ACC112 (cell line): ENCODE measurements around the gene NTPCR.

Experiments
- H2AFZ ChIP-seq: fragments of 200-600 bp; sonication (generic); one replicate; pipeline ENCODE4 v1.6.0; 2017; ENCODE audit warnings: antibody characterized with exemption, low read length; ENCODE audit not compliant: unreplicated experiment
- H3K27ac ChIP-seq: fragments of 200-600 bp; sonication (generic); 2 replicates; pipeline ENCODE4 v1.5.1; 2014; ENCODE audit warnings: low read depth, mild to moderate bottlenecking, antibody characterized with exemption, low read length, moderate library complexity
- H3K27me3 ChIP-seq: fragments of 200-600 bp; sonication (generic); 2 replicates; pipeline ENCODE4 v1.6.1; 2014; ENCODE audit warnings: mild to moderate bottlenecking, antibody characterized with exemption, low read length, moderate library complexity, mixed read lengths; ENCODE audit not compliant: insufficient read depth
- H3K36me3 ChIP-seq: fragments of 200-600 bp; sonication (generic); 2 replicates; pipeline ENCODE4 v1.6.1; 2016; ENCODE audit warnings: mild to moderate bottlenecking, antibody characterized with exemption, low read length, moderate library complexity, mixed read lengths; ENCODE audit not compliant: insufficient read depth
- H3K4me1 ChIP-seq: fragments of 200-600 bp; sonication (generic); one replicate; pipeline ENCODE4 v1.6.1; 2016; ENCODE audit warnings: low read length, mixed read lengths; ENCODE audit not compliant: insufficient read depth, unreplicated experiment, control insufficient read depth
- H3K4me3 ChIP-seq: fragments of 200-600 bp; sonication (generic); 2 replicates; pipeline ENCODE4 v1.5.1; 2014; ENCODE audit warnings: mild to moderate bottlenecking, low read depth, low read length
- H3K79me2 ChIP-seq: fragments of 200-600 bp; sonication (generic); one replicate; pipeline ENCODE4 v1.6.0; 2016; ENCODE audit warnings: low read length; ENCODE audit not compliant: control insufficient read depth, unreplicated experiment, insufficient read depth

NTPCR gene

GRCh38 chr1:232978091-232978634 lies 27.8 kb downstream of the NTPCR start:
- Histone ChIP-seq H3K79me2 (no peaks in the 10 kb centered on the region), H3K36me3 (peaks cover 19% of the 10 kb centered on the region), H3K4me3 (no peak overlapping the region), H3K27me3 (no peaks in the 10 kb centered on the region), H2AFZ (no peak overlapping the region), H3K4me1 (no peaks in the 10 kb centered on the region), H3K27ac (no peak overlapping the region)

GRCh38 chr1:232978815-232979214 lies 28.4 kb downstream of the NTPCR start:
- H2AFZ ChIP-seq: no peak overlapping the region
- no peak overlapping the region for H3K4me3 ChIP-seq
- H3K27me3 ChIP-seq: no peaks in the 10 kb centered on the region
- H3K4me1 ChIP-seq: no peaks in the 10 kb centered on the region
- peaks cover 12% of the 10 kb centered on the region for H3K36me3 ChIP-seq
- no peaks in the 10 kb centered on the region for H3K79me2 ChIP-seq
- no peak overlapping the region for H3K27ac ChIP-seq

GRCh38 chr1:232979558-232979957 lies 29.1 kb downstream of the NTPCR start:
- H3K4me3 ChIP-seq: no peak overlapping the region
- no peaks in the 10 kb centered on the region for H3K27me3 ChIP-seq
- no peaks in the 10 kb centered on the region for H3K4me1 ChIP-seq
- H2AFZ ChIP-seq: no peak overlapping the region
- H3K36me3 ChIP-seq: peaks cover 5% of the 10 kb centered on the region; the same call in 1 of the 2 replicates
- no peaks in the 10 kb centered on the region for H3K79me2 ChIP-seq
- no peak overlapping the region for H3K27ac ChIP-seq

GRCh38 chr1:232980355-232980978 lies 30.1 kb downstream of the NTPCR start:
- Histone ChIP-seq H3K27me3 (no peaks in the 10 kb centered on the region), H3K4me3 (no peak overlapping the region), H3K4me1 (no peaks in the 10 kb centered on the region), H3K79me2 (no peaks in the 10 kb centered on the region), H2AFZ (no peak overlapping the region), H3K27ac (no peak overlapping the region), H3K36me3 (no peaks in the 10 kb centered on the region)

- Histone ChIP-seq H3K4me1 (no peaks in the 10 kb centered on the region), H3K27ac (no peak overlapping the region), H3K79me2 (no peaks in the 10 kb centered on the region), H2AFZ (no peak overlapping the region), H3K36me3 (no peaks in the 10 kb centered on the region), H3K4me3 (no peak overlapping the region), H3K27me3 (no peaks in the 10 kb centered on the region)
Measured at GRCh38 chr1:232980986-232981560, 30.7 kb downstream of the NTPCR start.

- Histone ChIP-seq H3K4me1 (no peaks in the 10 kb centered on the region), H3K79me2 (no peaks in the 10 kb centered on the region), H3K27me3 (no peaks in the 10 kb centered on the region), H2AFZ (no peak overlapping the region), H3K27ac (no peak overlapping the region), H3K36me3 (no peaks in the 10 kb centered on the region), H3K4me3 (no peak overlapping the region)
Measured at GRCh38 chr1:232982238-232982944, 32.0 kb downstream of the NTPCR start.

GRCh38 chr1:232983375-232983774 lies 33.0 kb downstream of the NTPCR start:
- no peak overlapping the region for H3K27ac ChIP-seq
- no peak overlapping the region for H2AFZ ChIP-seq
- no peaks in the 10 kb centered on the region for H3K27me3 ChIP-seq
- no peaks in the 10 kb centered on the region for H3K79me2 ChIP-seq
- H3K36me3 ChIP-seq: no peaks in the 10 kb centered on the region
- H3K4me1 ChIP-seq: no peaks in the 10 kb centered on the region
- no peak overlapping the region for H3K4me3 ChIP-seq

GRCh38 chr1:232983817-232984567 lies 33.6 kb downstream of the NTPCR start:
- Histone ChIP-seq H3K27me3 (no peaks in the 10 kb centered on the region), H3K79me2 (no peaks in the 10 kb centered on the region), H3K27ac (no peak overlapping the region)

GRCh38 chr1:232984577-232985425 lies 34.4 kb downstream of the NTPCR start:
- H3K36me3 ChIP-seq: no peaks in the 10 kb centered on the region
- no peaks in the 10 kb centered on the region for H3K27me3 ChIP-seq
- no peaks in the 10 kb centered on the region for H3K79me2 ChIP-seq
- H2AFZ ChIP-seq: no peak overlapping the region
- H3K4me3 ChIP-seq: no peak overlapping the region
- no peak overlapping the region for H3K27ac ChIP-seq
- H3K4me1 ChIP-seq: no peaks in the 10 kb centered on the region

More at GRCh38 chr1:232983817-232984567, 33.6 kb downstream of the NTPCR start:
- Histone ChIP-seq H2AFZ (no peak overlapping the region), H3K36me3 (no peaks in the 10 kb centered on the region), H3K4me3 (no peak overlapping the region), H3K4me1 (no peaks in the 10 kb centered on the region)
